ENCODE measurements around the gene PTPN21. TPM values are rescaled to one million over a fixed set of nuclear protein-coding genes. Genes with fewer than 3 reads are reported as not detected.

Gene PTPN21
- total RNA-seq, 1 donor, result 17.4 TPM

DNA sequence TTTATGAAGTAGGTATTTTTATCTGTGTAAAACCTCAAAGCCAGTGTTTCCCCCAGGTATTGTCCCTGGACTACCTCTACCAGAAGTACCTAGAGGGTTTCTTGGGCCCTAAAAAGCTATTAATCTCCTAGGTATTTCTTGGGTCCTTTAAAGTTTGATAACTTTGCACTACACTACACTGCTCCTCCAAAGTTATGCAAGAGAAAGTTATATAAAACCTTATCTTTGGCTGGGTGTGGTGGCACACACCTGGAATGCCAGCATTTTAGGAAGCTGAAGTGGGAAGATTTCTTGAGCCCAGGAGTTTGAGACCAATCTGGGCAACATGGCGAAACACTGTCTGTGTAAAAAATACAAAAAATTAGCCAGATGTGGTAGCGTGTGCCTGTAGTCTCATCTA is 34.9 kb downstream of the PTPN21 start:
- Histone ChIP-seq H2AFZ (ENCODE audit: low read length) (no peak overlapping the region), H3K27me3 (ENCODE audit: insufficient read depth, low read length) (no peaks in the 10 kb centered on the region), H3K4me3 (ENCODE audit: insufficient read depth, low read length) (no peak overlapping the region), H3K79me2 (ENCODE audit: insufficient read depth, low read length) (peaks cover 26% of the 10 kb centered on the region), H3K4me1 (ENCODE audit: insufficient read depth, low read length) (peaks cover 10% of the 10 kb centered on the region), H3K4me2 (ENCODE audit: insufficient read depth, low read length) (no peak overlapping the region), H4K20me1 (ENCODE audit: insufficient read depth, low read length) (peaks cover 3% of the 10 kb centered on the region), H3K27ac (ENCODE audit: low read depth, low read length) (no peak overlapping the region), H3K36me3 (ENCODE audit: insufficient read depth, low read length) (peaks cover 8% of the 10 kb centered on the region), H3K9me3 (ENCODE audit: low read depth, low read length) (no peaks in the 10 kb centered on the region)
- DNase-seq (ENCODE audit: insufficient read length, low spot score, missing footprints), result no peak
- TF ChIP-seq, protein P1, sequence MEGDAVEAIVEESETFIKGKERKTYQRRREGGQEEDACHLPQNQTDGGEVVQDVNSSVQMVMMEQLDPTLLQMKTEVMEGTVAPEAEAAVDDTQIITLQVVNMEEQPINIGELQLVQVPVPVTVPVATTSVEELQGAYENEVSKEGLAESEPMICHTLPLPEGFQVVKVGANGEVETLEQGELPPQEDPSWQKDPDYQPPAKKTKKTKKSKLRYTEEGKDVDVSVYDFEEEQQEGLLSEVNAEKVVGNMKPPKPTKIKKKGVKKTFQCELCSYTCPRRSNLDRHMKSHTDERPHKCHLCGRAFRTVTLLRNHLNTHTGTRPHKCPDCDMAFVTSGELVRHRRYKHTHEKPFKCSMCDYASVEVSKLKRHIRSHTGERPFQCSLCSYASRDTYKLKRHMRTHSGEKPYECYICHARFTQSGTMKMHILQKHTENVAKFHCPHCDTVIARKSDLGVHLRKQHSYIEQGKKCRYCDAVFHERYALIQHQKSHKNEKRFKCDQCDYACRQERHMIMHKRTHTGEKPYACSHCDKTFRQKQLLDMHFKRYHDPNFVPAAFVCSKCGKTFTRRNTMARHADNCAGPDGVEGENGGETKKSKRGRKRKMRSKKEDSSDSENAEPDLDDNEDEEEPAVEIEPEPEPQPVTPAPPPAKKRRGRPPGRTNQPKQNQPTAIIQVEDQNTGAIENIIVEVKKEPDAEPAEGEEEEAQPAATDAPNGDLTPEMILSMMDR (IDR thresholded peaks at IDR 0.05; ENCODE audit: extremely low read depth, low read depth, low read length), result no peak

DNA sequence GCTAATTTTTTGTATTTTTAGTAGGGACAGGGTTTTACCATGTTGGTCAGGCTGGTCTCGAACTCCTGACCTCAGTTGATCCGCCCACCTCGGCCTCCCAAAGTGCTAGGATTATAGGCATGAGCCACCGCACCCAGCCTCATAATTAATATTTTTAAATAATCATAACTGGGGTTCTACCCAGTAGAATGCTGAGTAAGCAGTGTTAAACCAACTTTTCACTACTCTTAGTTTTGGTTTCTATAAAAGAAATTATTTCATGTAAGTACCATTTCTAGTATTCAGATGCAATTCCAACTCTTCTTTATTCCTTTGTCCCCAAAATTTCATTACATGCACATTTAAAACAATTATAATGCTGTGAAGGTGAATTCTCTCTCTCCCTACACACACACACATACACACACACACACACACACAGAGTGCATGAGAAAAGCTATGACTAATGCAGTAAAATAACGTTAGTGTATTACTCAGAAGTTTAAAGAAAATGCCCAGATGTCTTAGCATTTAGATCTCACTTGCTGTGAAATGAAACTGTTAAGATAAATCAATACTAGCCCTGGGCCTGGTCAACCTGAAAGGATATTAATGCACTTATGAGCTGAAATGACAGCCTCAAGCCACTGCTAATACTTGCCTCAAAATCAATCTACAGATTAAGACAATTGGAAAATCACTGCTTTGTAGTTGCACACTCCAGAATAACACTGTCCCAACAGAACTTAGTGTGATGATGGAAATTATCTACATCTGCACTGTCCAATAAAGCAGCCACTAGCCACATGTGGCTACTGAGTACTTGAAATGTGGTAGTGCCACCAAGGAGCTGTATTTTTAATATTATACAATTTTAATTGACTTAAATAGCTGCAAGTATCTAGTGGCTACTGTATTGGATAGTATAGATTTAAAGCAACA is 36.0 kb downstream of the PTPN21 start:
- no peaks in the 10 kb centered on the region for H3K9me3 ChIP-seq (ENCODE audit: low read depth, low read length)
- peaks cover 21% of the 10 kb centered on the region for H3K79me2 ChIP-seq (ENCODE audit: insufficient read depth, low read length)
- peaks cover 10% of the 10 kb centered on the region for H3K4me1 ChIP-seq (ENCODE audit: insufficient read depth, low read length)
- H3K27ac ChIP-seq (ENCODE audit: low read depth, low read length), result peak overlapping the region; percentile 59
- peaks cover 10% of the 10 kb centered on the region for H3K36me3 ChIP-seq (ENCODE audit: insufficient read depth, low read length)
- H3K4me3 ChIP-seq (ENCODE audit: insufficient read depth, low read length), result no peak overlapping the region
- H4K20me1 ChIP-seq (ENCODE audit: insufficient read depth, low read length), result peaks cover 3% of the 10 kb centered on the region
- DNase-seq (ENCODE audit: insufficient read length, low spot score, missing footprints), result peak; percentile 73
- TF ChIP-seq, protein P1 (IDR thresholded peaks at IDR 0.05; ENCODE audit: extremely low read depth, low read depth, low read length), result no peak
- no peak overlapping the region for H2AFZ ChIP-seq (ENCODE audit: low read length)
- no peaks in the 10 kb centered on the region for H3K27me3 ChIP-seq (ENCODE audit: insufficient read depth, low read length)
- H3K4me2 ChIP-seq (ENCODE audit: insufficient read depth, low read length), result peak overlapping the region; percentile 53

DNA sequence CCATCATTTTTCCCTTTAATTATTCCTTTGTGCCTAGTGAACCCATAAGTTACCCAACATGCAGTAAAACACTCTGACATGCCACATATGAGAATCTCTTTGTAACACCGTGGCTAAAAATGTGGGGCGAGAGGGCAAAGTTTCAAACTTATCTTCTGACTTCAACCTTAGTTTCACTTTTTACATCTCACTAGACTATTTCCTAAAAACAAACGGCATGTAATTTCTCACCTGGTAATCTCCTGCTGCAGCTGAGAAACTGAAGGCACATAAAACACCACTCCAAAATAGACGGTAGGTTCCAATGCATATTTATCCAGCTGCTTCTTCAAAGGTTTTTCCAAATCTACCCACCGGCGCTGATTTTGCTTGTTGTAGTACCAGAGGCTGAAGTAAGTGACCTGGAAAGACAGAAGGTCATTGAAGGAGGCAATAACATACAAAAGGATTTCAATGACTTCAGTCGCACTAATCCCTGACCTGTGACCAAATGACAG is 37.9 kb downstream of the PTPN21 start:
- Histone ChIP-seq H3K4me1 (ENCODE audit: insufficient read depth, low read length) (peaks cover 10% of the 10 kb centered on the region), H3K9me3 (ENCODE audit: low read depth, low read length) (no peaks in the 10 kb centered on the region), H3K4me3 (ENCODE audit: insufficient read depth, low read length) (no peak overlapping the region), H3K4me2 (ENCODE audit: insufficient read depth, low read length) (no peak overlapping the region), H4K20me1 (ENCODE audit: insufficient read depth, low read length) (peaks cover 3% of the 10 kb centered on the region), H3K79me2 (ENCODE audit: insufficient read depth, low read length) (peaks cover 13% of the 10 kb centered on the region), H3K27me3 (ENCODE audit: insufficient read depth, low read length) (no peaks in the 10 kb centered on the region), H3K36me3 (ENCODE audit: insufficient read depth, low read length) (peaks cover 10% of the 10 kb centered on the region), H2AFZ (ENCODE audit: low read length) (no peak overlapping the region), H3K27ac (ENCODE audit: low read depth, low read length) (no peak overlapping the region)
- no peak for DNase-seq (ENCODE audit: insufficient read length, low spot score, missing footprints)
- TF ChIP-seq, protein P1 (IDR thresholded peaks at IDR 0.05; ENCODE audit: extremely low read depth, low read depth, low read length), result no peak

DNA sequence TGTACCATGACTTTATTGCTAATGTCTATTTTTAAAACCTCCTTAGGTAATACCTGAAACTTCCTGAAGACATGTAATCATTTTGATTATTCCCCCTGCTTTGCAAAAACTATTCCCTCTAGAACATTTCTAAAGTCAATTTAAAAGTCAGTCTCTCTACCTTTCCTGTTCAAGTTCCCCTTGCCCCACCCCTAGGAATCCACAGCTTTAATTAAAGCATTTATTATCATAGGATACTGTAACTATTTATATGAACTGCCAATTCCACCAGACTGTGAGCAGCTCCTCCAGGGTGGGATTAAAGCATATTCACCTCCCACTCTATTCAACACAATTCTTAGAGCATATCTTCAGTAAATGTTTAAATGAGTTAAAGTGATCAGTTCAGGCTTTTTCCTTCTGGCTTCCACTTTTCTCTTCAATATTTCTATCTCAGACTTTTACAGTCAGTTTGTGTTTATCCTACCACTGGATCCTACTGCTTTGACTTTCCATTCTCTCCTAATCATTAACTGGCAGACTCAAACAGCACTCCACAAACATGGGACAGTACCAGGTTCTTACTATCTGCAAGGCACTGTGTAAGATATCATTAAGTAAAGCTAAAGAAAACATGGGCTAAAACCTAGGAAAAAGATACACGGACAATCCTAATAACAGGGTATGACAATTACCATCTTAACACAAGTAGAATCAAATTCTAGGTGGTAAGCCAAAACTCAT is 39.1 kb downstream of the PTPN21 start:
- no peak overlapping the region for H3K27ac ChIP-seq (ENCODE audit: low read depth, low read length)
- H3K4me2 ChIP-seq (ENCODE audit: insufficient read depth, low read length), result no peak overlapping the region
- no peaks in the 10 kb centered on the region for H3K9me3 ChIP-seq (ENCODE audit: low read depth, low read length)
- peaks cover 3% of the 10 kb centered on the region for H4K20me1 ChIP-seq (ENCODE audit: insufficient read depth, low read length)
- no peak overlapping the region for H3K4me3 ChIP-seq (ENCODE audit: insufficient read depth, low read length)
- no peaks in the 10 kb centered on the region for H3K27me3 ChIP-seq (ENCODE audit: insufficient read depth, low read length)
- H2AFZ ChIP-seq (ENCODE audit: low read length), result no peak overlapping the region
- peaks cover 10% of the 10 kb centered on the region for H3K36me3 ChIP-seq (ENCODE audit: insufficient read depth, low read length)
- H3K4me1 ChIP-seq (ENCODE audit: insufficient read depth, low read length), result peaks cover 10% of the 10 kb centered on the region
- peaks cover 8% of the 10 kb centered on the region for H3K79me2 ChIP-seq (ENCODE audit: insufficient read depth, low read length)
- TF ChIP-seq, protein P1 (IDR thresholded peaks at IDR 0.05; ENCODE audit: extremely low read depth, low read depth, low read length), result no peak
- no peak for DNase-seq (ENCODE audit: insufficient read length, low spot score, missing footprints)

Measured in osteoblast (primary cell).